Lower lobe of right lung (tissue), 2 donors: Measurements from ENCODE around the gene SLC47A1. TPM values are rescaled to one million over a fixed set of nuclear protein-coding genes. Genes with fewer than 3 reads are reported as not detected.
A peak's percentile ranks its signal among the peaks of the same experiment; 100 is the strongest.

ENCODE experiments used
- ATAC-seq, 2 donors: fragments of 200-7000 bp; cut with Tn5 transposase; one replicate each; pipeline ENCODE4 v1.9.1; 2020 to 2022; ENCODE audit warnings: mild to moderate bottlenecking in 2 of 2, moderate library complexity in 2 of 2
- DNase-seq: peaks from one replicate; pipeline ENCODE4 v3.0.0-alpha.2; 2020
- H3K27ac ChIP-seq: fragments of 200-600 bp; one replicate; pipeline ENCODE4 v1.8.0; 2022
- H3K27me3 ChIP-seq: fragments of 200-600 bp; one replicate; pipeline ENCODE4 v1.8.0; 2022; ENCODE audit warnings: low read depth
- H3K36me3 ChIP-seq: fragments of 200-600 bp; one replicate; pipeline ENCODE4 v1.8.0; 2022; ENCODE audit warnings: mild to moderate bottlenecking
- H3K4me1 ChIP-seq: fragments of 200-600 bp; one replicate; pipeline ENCODE4 v1.8.0; 2022
- H3K4me3 ChIP-seq: fragments of 200-600 bp; one replicate; pipeline ENCODE4 v1.8.0; 2022; ENCODE audit warnings: mild to moderate bottlenecking
- H3K9me3 ChIP-seq: fragments of 200-600 bp; one replicate; pipeline ENCODE4 v1.8.0; 2022
- CTCF ChIP-seq: fragments of 200-600 bp; IDR thresholded peaks from one replicate; pipeline ENCODE4 v1.8.0; 2022; ENCODE audit warnings: antibody characterized with exemption, mild to moderate bottlenecking
- intact Hi-C: fragments of 100-400 bp; cut with DNase I; formaldehyde crosslinking; loops from one replicate; pipeline ENCODE4 v1.11.0; 2022
- total RNA-seq: library from RNA; stranded (reverse); fragmentation: NEBNext Ultra II Directional; extraction: Animal tissue kit (Norgen Biotek cat#: 25700); gene quantifications from one replicate; pipeline ENCODE4 v1.2.1, GENCODE V29; 2021
- donor health status: DM: no; HTN: yes; CAD: no; lungs with severe emphysema.

SLC47A1 gene
- total RNA-seq, 1 donor from 2014 or later, result 18.6 TPM

GRCh38 chr17:19544366-19544765 lies 10.7 kb downstream of the SLC47A1 start:
- no peak for TF ChIP-seq CTCF
- H3K27ac ChIP-seq, result no peak overlapping the region
- H3K27me3 ChIP-seq, result no peaks in the 10 kb centered on the region
- ATAC-seq (no peak), DNase-seq (no peak)
- no peaks in the 10 kb centered on the region for H3K36me3 ChIP-seq
- no peaks in the 10 kb centered on the region for H3K9me3 ChIP-seq
- no peak overlapping the region for H3K4me3 ChIP-seq
- H3K4me1 ChIP-seq, result peaks cover 15% of the 10 kb centered on the region
- intact Hi-C loops, result no loop called here

- peak overlapping the region; percentile 14 for H3K27ac ChIP-seq
- ATAC-seq, result peak; percentile 77
These were observed 12.8 kb downstream of the SLC47A1 start for GRCh38 chr17:19546289-19547065.

GRCh38 chr17:19549746-19550623 lies 16.3 kb downstream of the SLC47A1 start:
- Histone ChIP-seq H3K27me3 (no peaks in the 10 kb centered on the region), H3K27ac (no peak overlapping the region), H3K4me1 (peaks cover 15% of the 10 kb centered on the region), H3K4me3 (no peak overlapping the region), H3K36me3 (no peaks in the 10 kb centered on the region), H3K9me3 (no peaks in the 10 kb centered on the region)
- ATAC-seq (no peak), DNase-seq (no peak)
- intact Hi-C loops, result no loop called here
- no peak for TF ChIP-seq CTCF

More at GRCh38 chr17:19546289-19547065, 12.8 kb downstream of the SLC47A1 start:
- H3K36me3 ChIP-seq, result no peaks in the 10 kb centered on the region
- H3K27me3 ChIP-seq, result no peaks in the 10 kb centered on the region
- peak; percentile 22 for TF ChIP-seq CTCF
- intact Hi-C loops, result no loop called here
- peaks cover 15% of the 10 kb centered on the region for H3K4me1 ChIP-seq
- no peak overlapping the region for H3K4me3 ChIP-seq
- no peaks in the 10 kb centered on the region for H3K9me3 ChIP-seq
- peak; percentile 64 for DNase-seq

GRCh38 chr17:19551165-19551564 lies 17.5 kb downstream of the SLC47A1 start:
- H3K4me3 ChIP-seq, result no peak overlapping the region
- no peaks in the 10 kb centered on the region for H3K9me3 ChIP-seq
- H3K27me3 ChIP-seq, result no peaks in the 10 kb centered on the region
- DNase-seq, result no peak
- peaks cover 10% of the 10 kb centered on the region for H3K4me1 ChIP-seq
- no peak for ATAC-seq
- H3K36me3 ChIP-seq, result no peaks in the 10 kb centered on the region
- TF ChIP-seq CTCF, result no peak
- H3K27ac ChIP-seq, result no peak overlapping the region
- intact Hi-C loops, result no loop called here

GRCh38 chr17:19551591-19552148 lies 18.0 kb downstream of the SLC47A1 start:
- Histone ChIP-seq H3K9me3 (no peaks in the 10 kb centered on the region), H3K36me3 (no peaks in the 10 kb centered on the region), H3K27me3 (no peaks in the 10 kb centered on the region), H3K27ac (no peak overlapping the region), H3K4me3 (no peak overlapping the region), H3K4me1 (peaks cover 5% of the 10 kb centered on the region)
- no peak for DNase-seq
- TF ChIP-seq CTCF, result no peak
- intact Hi-C loops, result no loop called here
- ATAC-seq, result no peak
